Limb (tissue), 2 donors: ENCODE results near the gene SYDE2.

Experiments
- DNase-seq, 2 donors: peaks; one replicate each; pipeline ENCODE4 v3.0.0-alpha.2; 2016; ENCODE audit errors: extremely low spot score in 2 of 2

The SYDE2 gene

GRCh38 chr1:85132078-85132720, 68.6 kb downstream of the SYDE2 start:
- no peak for DNase-seq

DNA sequence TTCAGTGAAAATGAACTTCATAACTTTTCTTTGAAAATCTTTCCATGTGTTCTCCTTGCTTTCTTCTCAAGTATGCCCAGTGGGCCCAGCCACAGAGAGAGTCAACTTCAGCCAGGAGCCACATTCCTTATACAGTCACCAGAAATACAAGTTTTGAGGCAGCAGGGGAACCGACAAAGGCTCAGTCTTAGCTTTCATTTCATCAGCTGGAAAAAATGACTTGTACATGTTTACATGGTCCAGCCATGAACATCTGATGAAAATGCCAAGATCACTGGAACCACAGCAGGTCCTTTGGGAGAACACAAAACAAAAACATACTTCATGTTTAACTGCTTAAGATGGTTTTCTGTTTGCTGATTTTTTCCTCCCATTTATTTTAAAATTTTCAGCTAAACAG, 72.5 kb downstream of the SYDE2 start:
- DNase-seq = peak in 1 of 2 donors; percentile 45

- peak in 1 of 2 donors; percentile 68 for DNase-seq
These were observed 74.9 kb downstream of the SYDE2 start for GRCh38 chr1:85125891-85126290.

DNA sequence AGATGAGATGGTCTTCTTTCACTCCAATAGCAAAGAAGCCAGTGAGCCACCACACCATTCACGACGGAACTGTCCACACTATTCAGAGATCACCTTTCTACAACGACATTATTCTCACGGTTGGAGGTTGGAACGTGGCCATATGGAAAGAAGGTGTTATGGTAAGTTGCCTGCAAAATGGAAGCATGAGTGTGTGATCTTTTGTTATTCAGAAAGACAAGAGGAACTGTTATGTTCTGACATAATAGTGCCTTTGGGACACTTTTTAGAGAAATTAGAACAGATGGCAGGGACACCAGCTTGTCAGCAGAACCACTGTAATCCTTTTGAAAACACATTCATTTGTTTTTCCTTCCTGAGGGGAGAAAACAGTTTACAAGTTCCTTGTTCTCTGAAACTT, 76.7 kb downstream of the SYDE2 start:
- no peak for DNase-seq

- no peak for DNase-seq
These were observed 78.6 kb downstream of the SYDE2 start for GRCh38 chr1:85122169-85122568.

GRCh38 chr1:85121744-85122143, 79.1 kb downstream of the SYDE2 start:
- DNase-seq = no peak

- no peak for DNase-seq
These were observed 82.1 kb downstream of the SYDE2 start for GRCh38 chr1:85118751-85119150.

DNA sequence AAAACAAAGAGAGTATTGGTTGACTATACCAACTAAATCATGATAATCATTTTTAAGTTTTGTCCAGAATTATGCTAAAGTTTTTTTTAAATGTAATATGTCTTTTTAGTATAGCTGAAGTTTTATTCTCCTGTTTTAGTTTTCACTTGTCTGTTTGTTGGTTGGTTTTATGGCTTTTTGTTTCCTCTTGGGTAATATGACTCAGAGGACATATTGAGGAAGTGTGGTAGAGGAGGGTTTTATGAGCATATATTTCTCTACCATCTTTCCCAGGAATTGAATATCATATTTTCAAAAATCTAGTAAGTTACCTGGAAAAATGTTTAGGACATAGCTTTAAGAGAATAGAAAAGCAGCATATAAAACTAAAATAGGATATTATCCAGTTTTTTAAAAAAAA, 84.0 kb downstream of the SYDE2 start:
- no peak for DNase-seq

- no peak for DNase-seq
These were observed 84.9 kb downstream of the SYDE2 start for GRCh38 chr1:85115933-85116332.

GRCh38 chr1:85111695-85112094, 89.1 kb downstream of the SYDE2 start:
- DNase-seq = no peak

DNA sequence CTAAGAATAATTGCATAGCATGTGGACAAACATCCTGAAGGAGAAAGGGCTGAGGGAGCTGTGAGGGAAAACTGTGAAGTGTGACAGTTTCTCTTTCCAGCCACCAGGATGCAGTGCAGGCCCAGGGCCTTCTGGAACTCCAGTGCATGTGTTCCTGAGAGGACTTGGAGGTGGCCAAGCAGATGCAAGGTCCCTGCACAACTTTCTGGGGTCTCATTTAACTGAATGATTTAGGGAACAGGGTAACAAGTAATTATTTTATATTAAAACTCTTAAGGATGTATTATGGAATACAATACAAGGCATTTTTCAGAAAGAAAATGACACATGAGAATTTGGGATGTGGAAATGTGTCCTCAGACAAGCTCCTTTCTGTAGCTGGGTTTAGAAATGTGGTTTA, 91.3 kb downstream of the SYDE2 start:
- peak; percentile 51 to 54 for DNase-seq
